ENCODE results near the gene USP17L21. TPM values are rescaled to one million over a fixed set of nuclear protein-coding genes. Genes with fewer than 3 reads are reported as not detected.
"Not testable (repeated sequence)": the region's sequence is repeated elsewhere in the genome, so short reads cannot be mapped to it uniquely, and the experiment has no call there.

USP17L21 gene, protein sequence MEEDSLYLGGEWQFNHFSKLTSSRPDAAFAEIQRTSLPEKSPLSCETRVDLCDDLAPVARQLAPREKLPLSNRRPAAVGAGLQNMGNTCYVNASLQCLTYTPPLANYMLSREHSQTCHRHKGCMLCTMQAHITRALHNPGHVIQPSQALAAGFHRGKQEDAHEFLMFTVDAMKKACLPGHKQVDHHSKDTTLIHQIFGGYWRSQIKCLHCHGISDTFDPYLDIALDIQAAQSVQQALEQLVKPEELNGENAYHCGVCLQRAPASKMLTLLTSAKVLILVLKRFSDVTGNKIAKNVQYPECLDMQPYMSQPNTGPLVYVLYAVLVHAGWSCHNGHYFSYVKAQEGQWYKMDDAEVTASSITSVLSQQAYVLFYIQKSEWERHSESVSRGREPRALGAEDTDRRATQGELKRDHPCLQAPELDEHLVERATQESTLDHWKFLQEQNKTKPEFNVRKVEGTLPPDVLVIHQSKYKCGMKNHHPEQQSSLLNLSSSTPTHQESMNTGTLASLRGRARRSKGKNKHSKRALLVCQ
- not detected in 2 replicates for polyA plus RNA-seq (2012; rRNA removed)
- polyA plus RNA-seq (2012; cell fraction: cytosol; rRNA removed) = not detected in 2 replicates
- not detected in 2 replicates for polyA plus RNA-seq (2012; cell fraction: nucleus; rRNA removed)

DNA sequence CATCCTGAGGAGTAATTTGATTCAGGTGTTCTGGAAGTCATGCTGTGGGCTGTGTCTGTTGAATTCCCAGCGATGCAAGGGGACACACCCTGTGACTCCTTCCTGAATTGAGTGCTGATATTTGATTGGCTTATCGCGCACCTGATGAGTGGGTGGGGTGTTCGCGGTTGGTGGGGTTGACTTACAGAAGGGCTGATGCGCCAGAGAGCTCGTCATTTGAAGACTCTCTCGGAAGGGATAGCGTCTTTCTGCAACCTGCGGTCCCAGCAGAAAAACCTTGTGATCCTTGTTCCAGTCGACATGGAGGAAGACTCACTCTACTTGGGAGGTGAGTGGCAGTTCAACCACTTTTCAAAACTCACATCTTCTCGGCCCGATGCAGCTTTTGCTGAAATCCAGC is at the start of gene USP17L21:
Gene USP17L21, plus strand, starts transcription at position 301 of the 400 bp plus-strand sequence. Its CDS starts 0 bp downstream, at position 301.
- POLR2A ChIA-PET; H3K4me3 ChIP-seq (ENCODE audit: low read depth in 2 of 2, low read length in 1 of 2); H3K9me3 ChIP-seq; H3K79me2 ChIP-seq (ENCODE audit: insufficient read depth); H3K9ac ChIP-seq; H3K36me3 ChIP-seq (replicated peaks in 1 of 2; ENCODE audit: control insufficient read depth in 1 of 2, insufficient read depth in 2 of 2, low read length in 1 of 2); H3K9me2 ChIP-seq; H3F3A ChIP-seq (replicated peaks; ENCODE audit: insufficient read depth); H3K27ac ChIP-seq (ENCODE audit: low read depth in 2 of 2, low read length in 1 of 2); H3K27me3 ChIP-seq (ENCODE audit: insufficient read depth); H3K4me2 ChIP-seq; DNase-seq; H2AFZ ChIP-seq (ENCODE audit: low read depth); H4K20me1 ChIP-seq (ENCODE audit: insufficient read depth); H3K4me1 ChIP-seq (ENCODE audit: control insufficient read depth in 1 of 2, insufficient read depth in 2 of 2, low read depth in 1 of 2, low read length in 1 of 2); CTCF ChIA-PET: not testable (repeated sequence)
- no CpG with 5 or more reads among the region's 13 CpGs for WGBS (ENCODE audit: low lambda C conversion rate)

DNA sequence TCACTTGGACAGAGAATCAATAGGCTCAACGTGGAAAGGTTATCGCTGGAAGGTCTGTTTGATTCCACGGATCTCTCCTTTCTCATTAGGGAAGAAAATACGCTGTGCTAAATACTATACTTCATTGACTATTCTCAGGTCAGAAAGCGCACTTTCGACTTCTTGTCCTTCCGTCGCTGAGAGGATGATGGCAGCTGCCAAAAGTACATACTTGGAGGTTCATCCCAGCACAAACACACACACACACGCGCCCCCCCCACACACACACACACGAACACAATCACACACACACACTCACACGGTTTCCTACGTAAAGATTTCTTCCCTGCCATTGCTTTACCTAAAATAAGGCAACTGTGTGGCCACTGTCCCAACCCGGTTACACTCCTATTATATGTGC is 48.0 kb upstream of the USP17L21 start:
- H3F3A ChIP-seq (replicated peaks; ENCODE audit: insufficient read depth); H3K4me1 ChIP-seq (ENCODE audit: control insufficient read depth in 1 of 2, insufficient read depth in 2 of 2, low read depth in 1 of 2, low read length in 1 of 2); H3K27me3 ChIP-seq (ENCODE audit: insufficient read depth); H3K27ac ChIP-seq (ENCODE audit: low read depth in 2 of 2, low read length in 1 of 2); H2AFZ ChIP-seq (ENCODE audit: low read depth); CTCF ChIA-PET; H3K9me2 ChIP-seq; H3K79me2 ChIP-seq (ENCODE audit: insufficient read depth); H3K36me3 ChIP-seq (replicated peaks in 1 of 2; ENCODE audit: control insufficient read depth in 1 of 2, insufficient read depth in 2 of 2, low read length in 1 of 2); H3K4me2 ChIP-seq; H3K9ac ChIP-seq; H4K20me1 ChIP-seq (ENCODE audit: insufficient read depth); POLR2A ChIA-PET; H3K9me3 ChIP-seq; H3K4me3 ChIP-seq (ENCODE audit: low read depth in 2 of 2, low read length in 1 of 2); DNase-seq: not testable (repeated sequence)
- 28% methylated on average over 13 of the region's 14 CpGs for WGBS (ENCODE audit: low lambda C conversion rate)

DNA sequence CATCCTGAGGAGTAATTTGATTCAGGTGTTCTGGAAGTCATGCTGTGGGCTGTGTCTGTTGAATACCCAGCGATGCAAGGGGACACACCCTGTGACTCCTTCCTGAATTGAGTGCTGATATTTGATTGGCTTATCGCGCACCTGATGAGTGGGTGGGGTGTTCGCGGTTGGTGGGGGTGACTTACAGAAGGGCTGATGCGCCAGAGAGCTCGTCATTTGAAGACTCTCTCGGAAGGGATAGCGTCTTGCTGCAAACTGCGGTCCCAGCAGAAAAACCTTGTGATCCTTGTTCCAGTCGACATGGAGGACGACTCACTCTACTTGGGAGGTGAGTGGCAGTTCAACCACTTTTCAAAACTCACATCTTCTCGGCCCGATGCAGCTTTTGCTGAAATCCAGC is 47.6 kb upstream of the USP17L21 start, which contains the start of gene USP17L11:
Gene USP17L11, plus strand, starts transcription at position 301 of the 400 bp plus-strand sequence. Its CDS starts 0 bp downstream, at position 301.
- WGBS (ENCODE audit: low lambda C conversion rate) = no CpG with 5 or more reads among the region's 14 CpGs
- POLR2A ChIA-PET, CTCF ChIA-PET: not testable (repeated sequence)

DNA sequence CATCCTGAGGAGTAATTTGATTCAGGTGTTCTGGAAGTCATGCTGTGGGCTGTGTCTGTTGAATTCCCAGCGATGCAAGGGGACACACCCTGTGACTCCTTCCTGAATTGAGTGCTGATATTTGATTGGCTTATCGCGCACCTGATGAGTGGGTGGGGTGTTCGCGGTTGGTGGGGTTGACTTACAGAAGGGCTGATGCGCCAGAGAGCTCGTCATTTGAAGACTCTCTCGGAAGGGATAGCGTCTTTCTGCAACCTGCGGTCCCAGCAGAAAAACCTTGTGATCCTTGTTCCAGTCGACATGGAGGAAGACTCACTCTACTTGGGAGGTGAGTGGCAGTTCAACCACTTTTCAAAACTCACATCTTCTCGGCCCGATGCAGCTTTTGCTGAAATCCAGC is 42.8 kb upstream of the USP17L21 start, which contains the start of gene USP17L12:
Gene USP17L12, plus strand, starts transcription at position 301 of the 400 bp plus-strand sequence. Its CDS starts 0 bp downstream, at position 301.
- H3K4me2 ChIP-seq; CTCF ChIA-PET; H3K79me2 ChIP-seq (ENCODE audit: insufficient read depth); DNase-seq; H3K9me2 ChIP-seq; H3K9me3 ChIP-seq; H3F3A ChIP-seq (replicated peaks; ENCODE audit: insufficient read depth); POLR2A ChIA-PET; H3K4me3 ChIP-seq (ENCODE audit: low read depth in 2 of 2, low read length in 1 of 2); H3K9ac ChIP-seq; H2AFZ ChIP-seq (ENCODE audit: low read depth); H3K4me1 ChIP-seq (ENCODE audit: control insufficient read depth in 1 of 2, insufficient read depth in 2 of 2, low read depth in 1 of 2, low read length in 1 of 2); H3K27me3 ChIP-seq (ENCODE audit: insufficient read depth); H4K20me1 ChIP-seq (ENCODE audit: insufficient read depth); H3K36me3 ChIP-seq (replicated peaks in 1 of 2; ENCODE audit: control insufficient read depth in 1 of 2, insufficient read depth in 2 of 2, low read length in 1 of 2); H3K27ac ChIP-seq (ENCODE audit: low read depth in 2 of 2, low read length in 1 of 2): not testable (repeated sequence)
- WGBS (ENCODE audit: low lambda C conversion rate) = no CpG with 5 or more reads among the region's 13 CpGs

More for the DNA sequence above, 47.6 kb upstream of the USP17L21 start, which contains the start of gene USP17L11:
- not testable (repeated sequence) for H3K4me2 ChIP-seq; H3K9me3 ChIP-seq; H3K4me1 ChIP-seq (ENCODE audit: control insufficient read depth in 1 of 2, insufficient read depth in 2 of 2, low read depth in 1 of 2, low read length in 1 of 2); H3K9me2 ChIP-seq; H3K27me3 ChIP-seq (ENCODE audit: insufficient read depth); H3K79me2 ChIP-seq (ENCODE audit: insufficient read depth); H3F3A ChIP-seq (replicated peaks; ENCODE audit: insufficient read depth); H3K36me3 ChIP-seq (replicated peaks in 1 of 2; ENCODE audit: control insufficient read depth in 1 of 2, insufficient read depth in 2 of 2, low read length in 1 of 2); DNase-seq; H3K9ac ChIP-seq; H4K20me1 ChIP-seq (ENCODE audit: insufficient read depth); H3K4me3 ChIP-seq (ENCODE audit: low read depth in 2 of 2, low read length in 1 of 2); H3K27ac ChIP-seq (ENCODE audit: low read depth in 2 of 2, low read length in 1 of 2); H2AFZ ChIP-seq (ENCODE audit: low read depth)

DNA sequence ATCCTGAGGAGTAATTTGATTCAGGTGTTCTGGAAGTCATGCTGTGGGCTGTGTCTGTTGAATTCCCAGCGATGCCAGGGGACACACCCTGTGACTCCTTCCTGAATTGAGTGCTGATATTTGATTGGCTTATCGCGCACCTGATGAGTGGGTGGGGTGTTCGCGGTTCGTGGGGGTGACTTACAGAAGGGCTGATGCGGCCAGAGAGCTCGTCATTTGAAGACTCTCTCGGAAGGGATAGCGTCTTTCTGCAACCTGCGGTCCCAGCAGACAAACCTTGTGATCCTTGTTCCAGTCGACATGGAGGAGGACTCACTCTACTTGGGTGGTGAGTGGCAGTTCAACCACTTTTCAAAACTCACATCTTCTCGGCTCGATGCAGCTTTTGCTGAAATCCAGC is 38.1 kb upstream of the USP17L21 start, which contains the start of gene USP17L13:
Gene USP17L13, plus strand, starts transcription at position 301 of the 400 bp plus-strand sequence. Its CDS starts 0 bp downstream, at position 301.
- H3K9me3 ChIP-seq; POLR2A ChIA-PET; H3K9me2 ChIP-seq; CTCF ChIA-PET; H3K27ac ChIP-seq (ENCODE audit: low read depth in 2 of 2, low read length in 1 of 2); H4K20me1 ChIP-seq (ENCODE audit: insufficient read depth); H3K79me2 ChIP-seq (ENCODE audit: insufficient read depth); H3K4me3 ChIP-seq (ENCODE audit: low read depth in 2 of 2, low read length in 1 of 2); H3K4me2 ChIP-seq; H3F3A ChIP-seq (replicated peaks; ENCODE audit: insufficient read depth); H3K36me3 ChIP-seq (replicated peaks in 1 of 2; ENCODE audit: control insufficient read depth in 1 of 2, insufficient read depth in 2 of 2, low read length in 1 of 2); DNase-seq; H3K27me3 ChIP-seq (ENCODE audit: insufficient read depth); H2AFZ ChIP-seq (ENCODE audit: low read depth); H3K4me1 ChIP-seq (ENCODE audit: control insufficient read depth in 1 of 2, insufficient read depth in 2 of 2, low read depth in 1 of 2, low read length in 1 of 2); H3K9ac ChIP-seq: not testable (repeated sequence)
- WGBS (ENCODE audit: low lambda C conversion rate) = no CpG with 5 or more reads among the region's 14 CpGs

DNA sequence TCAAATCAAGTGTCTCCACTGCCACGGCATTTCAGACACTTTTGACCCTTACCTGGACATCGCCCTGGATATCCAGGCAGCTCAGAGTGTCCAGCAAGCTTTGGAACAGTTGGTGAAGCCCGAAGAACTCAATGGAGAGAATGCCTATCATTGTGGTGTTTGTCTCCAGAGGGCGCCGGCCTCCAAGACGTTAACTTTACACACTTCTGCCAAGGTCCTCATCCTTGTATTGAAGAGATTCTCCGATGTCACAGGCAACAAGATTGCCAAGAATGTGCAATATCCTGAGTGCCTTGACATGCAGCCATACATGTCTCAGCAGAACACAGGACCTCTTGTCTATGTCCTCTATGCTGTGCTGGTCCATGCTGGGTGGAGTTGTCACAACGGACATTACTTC is 32.4 kb upstream of the USP17L21 start:
- H3K9me2 ChIP-seq; H3K27me3 ChIP-seq (ENCODE audit: insufficient read depth); H3K9ac ChIP-seq; H3K36me3 ChIP-seq (replicated peaks in 1 of 2; ENCODE audit: control insufficient read depth in 1 of 2, insufficient read depth in 2 of 2, low read length in 1 of 2); H3K4me3 ChIP-seq (ENCODE audit: low read depth in 2 of 2, low read length in 1 of 2); H3K4me2 ChIP-seq; DNase-seq; H3K27ac ChIP-seq (ENCODE audit: low read depth in 2 of 2, low read length in 1 of 2); H2AFZ ChIP-seq (ENCODE audit: low read depth); H3K9me3 ChIP-seq; CTCF ChIA-PET; H3K79me2 ChIP-seq (ENCODE audit: insufficient read depth); POLR2A ChIA-PET; H3K4me1 ChIP-seq (ENCODE audit: control insufficient read depth in 1 of 2, insufficient read depth in 2 of 2, low read depth in 1 of 2, low read length in 1 of 2); H4K20me1 ChIP-seq (ENCODE audit: insufficient read depth); H3F3A ChIP-seq (replicated peaks; ENCODE audit: insufficient read depth): not testable (repeated sequence)
- WGBS (ENCODE audit: low lambda C conversion rate) = 4% methylated on average over 5 of the region's 8 CpGs

Data from SK-N-SH (cell line).